Rectal smooth muscle tissue (tissue), 1 donor: Measurements from ENCODE around the gene BBOF1.

Experiments used
- H3K27ac ChIP-seq: one replicate; pipeline ENCODE4 v1.7.0; 2013; ENCODE audit warnings: low read depth, low read length, inconsistent platforms
- H3K27me3 ChIP-seq: one replicate; pipeline ENCODE4 v1.7.0; 2013; ENCODE audit warnings: low read length; ENCODE audit not compliant: control insufficient read depth, insufficient read depth
- H3K36me3 ChIP-seq: one replicate; pipeline ENCODE4 v1.7.0; 2013; ENCODE audit warnings: low read length; ENCODE audit not compliant: control insufficient read depth, insufficient read depth
- H3K4me1 ChIP-seq: one replicate; pipeline ENCODE4 v1.7.0; 2013; ENCODE audit warnings: low read length; ENCODE audit not compliant: control insufficient read depth, insufficient read depth
- H3K4me3 ChIP-seq: one replicate; pipeline ENCODE4 v1.7.0; 2013; ENCODE audit warnings: low read length
- H3K9ac ChIP-seq: one replicate; pipeline ENCODE4 v1.7.0; 2013; ENCODE audit warnings: low read length

Gene BBOF1

GRCh38 chr14:74038020-74038859, 19.1 kb downstream of the BBOF1 start:
- no peak overlapping the region for H3K4me3 ChIP-seq
- no peaks in the 10 kb centered on the region for H3K4me1 ChIP-seq

GRCh38 chr14:74042296-74042695, 23.1 kb downstream of the BBOF1 start:
- H3K27me3 ChIP-seq, result no peaks in the 10 kb centered on the region
- H3K4me1 ChIP-seq, result no peaks in the 10 kb centered on the region
- peaks cover 2% of the 10 kb centered on the region for H3K36me3 ChIP-seq
- no peak overlapping the region for H3K27ac ChIP-seq
- no peak overlapping the region for H3K9ac ChIP-seq
- H3K4me3 ChIP-seq, result no peak overlapping the region

More at GRCh38 chr14:74038020-74038859, 19.1 kb downstream of the BBOF1 start:
- peaks cover 2% of the 10 kb centered on the region for H3K36me3 ChIP-seq
- H3K9ac ChIP-seq, result no peak overlapping the region
- no peaks in the 10 kb centered on the region for H3K27me3 ChIP-seq
- no peak overlapping the region for H3K27ac ChIP-seq

GRCh38 chr14:74045522-74045921, 26.4 kb downstream of the BBOF1 start:
- H3K9ac ChIP-seq, result no peak overlapping the region
- peaks cover 2% of the 10 kb centered on the region for H3K36me3 ChIP-seq
- no peak overlapping the region for H3K4me3 ChIP-seq
- H3K4me1 ChIP-seq, result no peaks in the 10 kb centered on the region
- no peak overlapping the region for H3K27ac ChIP-seq
- no peaks in the 10 kb centered on the region for H3K27me3 ChIP-seq

GRCh38 chr14:74048281-74048680, 29.1 kb downstream of the BBOF1 start:
- H3K4me1 ChIP-seq, result no peaks in the 10 kb centered on the region
- H3K4me3 ChIP-seq, result no peak overlapping the region
- no peaks in the 10 kb centered on the region for H3K27me3 ChIP-seq
- H3K36me3 ChIP-seq, result no peaks in the 10 kb centered on the region
- H3K27ac ChIP-seq, result no peak overlapping the region
- H3K9ac ChIP-seq, result no peak overlapping the region

GRCh38 chr14:74049876-74050495, 30.8 kb downstream of the BBOF1 start:
- Histone ChIP-seq H3K4me1 (no peaks in the 10 kb centered on the region), H3K4me3 (no peak overlapping the region), H3K27me3 (no peaks in the 10 kb centered on the region), H3K36me3 (no peaks in the 10 kb centered on the region), H3K27ac (no peak overlapping the region), H3K9ac (no peak overlapping the region)

GRCh38 chr14:74062809-74063150, 43.6 kb downstream of the BBOF1 start:
- Histone ChIP-seq H3K27me3 (no peaks in the 10 kb centered on the region), H3K27ac (no peak overlapping the region), H3K36me3 (peaks cover 14% of the 10 kb centered on the region)

GRCh38 chr14:74064426-74064825, 45.3 kb downstream of the BBOF1 start:
- Histone ChIP-seq H3K27ac (no peak overlapping the region), H3K9ac (no peak overlapping the region), H3K27me3 (no peaks in the 10 kb centered on the region), H3K4me3 (no peak overlapping the region), H3K36me3 (peaks cover 14% of the 10 kb centered on the region), H3K4me1 (no peaks in the 10 kb centered on the region)

More at GRCh38 chr14:74062809-74063150, 43.6 kb downstream of the BBOF1 start:
- H3K9ac ChIP-seq, result no peak overlapping the region
- H3K4me3 ChIP-seq, result no peak overlapping the region
- H3K4me1 ChIP-seq, result no peaks in the 10 kb centered on the region

GRCh38 chr14:74064883-74065282, 45.7 kb downstream of the BBOF1 start:
- Histone ChIP-seq H3K4me1 (no peaks in the 10 kb centered on the region), H3K27me3 (no peaks in the 10 kb centered on the region), H3K9ac (no peak overlapping the region), H3K27ac (no peak overlapping the region), H3K4me3 (no peak overlapping the region), H3K36me3 (peaks cover 14% of the 10 kb centered on the region)

- H3K9ac ChIP-seq, result no peak overlapping the region
- H3K27ac ChIP-seq, result no peak overlapping the region
- H3K27me3 ChIP-seq, result no peaks in the 10 kb centered on the region
- H3K36me3 ChIP-seq, result peaks cover 15% of the 10 kb centered on the region
- H3K4me1 ChIP-seq, result no peaks in the 10 kb centered on the region
- H3K4me3 ChIP-seq, result no peak overlapping the region
These were observed 46.8 kb downstream of the BBOF1 start for GRCh38 chr14:74065746-74066575.

- no peaks in the 10 kb centered on the region for H3K4me1 ChIP-seq
- H3K27me3 ChIP-seq, result no peaks in the 10 kb centered on the region
- no peak overlapping the region for H3K4me3 ChIP-seq
- no peak overlapping the region for H3K27ac ChIP-seq
- no peak overlapping the region for H3K9ac ChIP-seq
- H3K36me3 ChIP-seq, result no peaks in the 10 kb centered on the region
These were observed 58.3 kb downstream of the BBOF1 start for GRCh38 chr14:74077401-74077800.

- no peak overlapping the region for H3K9ac ChIP-seq
- peaks cover 13% of the 10 kb centered on the region for H3K4me1 ChIP-seq
- H3K4me3 ChIP-seq, result no peak overlapping the region
- H3K36me3 ChIP-seq, result no peaks in the 10 kb centered on the region
- no peak overlapping the region for H3K27ac ChIP-seq
- H3K27me3 ChIP-seq, result no peaks in the 10 kb centered on the region
These were observed 61.8 kb downstream of the BBOF1 start for GRCh38 chr14:74080820-74081460.

GRCh38 chr14:74081491-74081890, 62.3 kb downstream of the BBOF1 start:
- peaks cover 14% of the 10 kb centered on the region for H3K4me1 ChIP-seq

More at GRCh38 chr14:74081491-74081890, 62.3 kb downstream of the BBOF1 start:
- Histone ChIP-seq H3K27me3 (no peaks in the 10 kb centered on the region), H3K9ac (no peak overlapping the region), H3K36me3 (no peaks in the 10 kb centered on the region), H3K27ac (no peak overlapping the region), H3K4me3 (no peak overlapping the region)
